GM21381 (cell line): ENCODE measurements around the gene TMC7.

ENCODE experiments used
- ATAC-seq: cut with Tn5 transposase; IDR thresholded peaks from one replicate; pipeline ENCODE4 v1.9.1; 2021; ENCODE audit warnings: mild to moderate bottlenecking, moderate library complexity; ENCODE audit not compliant: unreplicated experiment

The TMC7 gene

DNA sequence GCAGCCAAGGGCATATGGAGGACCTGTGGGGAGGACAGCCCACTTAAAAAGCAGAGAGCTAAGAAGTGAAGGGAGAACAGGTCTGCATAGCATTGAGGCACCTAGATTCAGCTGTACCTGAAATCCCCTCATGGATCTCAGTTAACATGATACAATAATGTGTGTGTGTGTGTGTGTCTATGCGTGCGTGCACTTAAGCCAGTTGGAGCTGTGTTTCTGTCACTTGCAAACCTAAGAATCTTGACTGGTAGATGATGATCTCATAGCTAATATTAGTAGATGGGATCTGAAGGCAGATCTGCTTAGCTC, 128.3 kb downstream of the TMC7 start:
- ATAC-seq, result no peak
